ENCODE data around the gene GAREM1. TPM values are rescaled to one million over a fixed set of nuclear protein-coding genes. Genes with fewer than 3 reads are reported as not detected.
"Not testable (repeated sequence)": the region's sequence is repeated elsewhere in the genome, so short reads cannot be mapped to it uniquely, and the experiment has no call there.

Gene GAREM1
- total RNA-seq: 10 to 100 TPM; 42.9 to 70.8 (median 52.6) TPM

DNA sequence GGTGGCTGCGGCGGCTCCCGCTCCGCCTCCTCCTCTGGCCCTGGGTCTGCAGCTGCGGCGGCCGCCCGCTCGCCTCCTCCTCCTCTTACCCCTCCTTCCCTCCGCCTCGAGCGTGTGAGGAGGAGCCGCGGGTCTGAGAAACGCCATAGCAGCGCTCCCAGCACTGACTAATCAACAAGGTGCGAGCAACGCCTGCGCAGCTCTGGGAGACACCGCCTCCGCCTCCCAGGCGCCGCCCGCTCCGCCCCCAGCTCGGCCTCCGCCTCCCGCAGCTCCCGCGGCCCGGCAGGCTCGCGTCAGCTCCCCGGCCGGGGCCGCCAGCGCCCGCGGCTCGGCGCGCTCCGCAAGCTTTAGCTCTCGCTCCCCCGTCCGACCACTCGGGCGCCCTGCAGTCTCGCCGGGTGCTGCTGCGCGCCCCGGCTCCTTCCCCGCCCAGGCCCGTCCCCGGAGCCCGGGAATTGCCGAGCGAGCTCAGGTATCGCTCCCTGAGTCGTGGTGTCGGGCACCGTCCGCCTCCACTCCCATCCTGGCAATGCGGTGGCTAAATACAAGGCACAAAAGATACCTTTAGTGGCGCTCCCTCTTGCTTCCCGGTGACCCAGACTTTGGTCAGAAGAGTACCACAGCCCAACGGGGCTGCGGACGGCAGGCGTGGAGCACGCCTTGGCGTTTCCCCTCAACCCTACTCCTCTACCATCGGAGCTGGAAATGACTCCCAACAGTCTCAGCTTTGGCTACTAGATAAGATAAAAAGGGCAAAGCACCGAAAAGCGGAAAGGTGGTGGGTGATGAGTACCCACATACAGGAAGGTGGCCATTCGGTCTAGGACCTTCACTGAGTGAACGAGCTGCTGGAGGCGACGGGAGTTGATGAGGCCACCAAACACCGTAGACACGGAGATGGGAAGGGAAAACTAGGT is at the start of gene GAREM1:
Gene GAREM1 (minus strand): TSS at position 169 of the 920 bp plus-strand sequence. CDS start 454 bp downstream, outside the sequence.
- no peaks in the 10 kb centered on the region for H3K36me3 ChIP-seq
- 7% methylated on average over 25 of the region's 82 CpGs for WGBS
- H3K27me3 ChIP-seq: no peaks in the 10 kb centered on the region
- peak within 1 kb of the TSS; percentile 87 for H3K4me3 ChIP-seq
- H3K27ac ChIP-seq: peak within 1 kb of the TSS; percentile 90
- TF ChIP-seq POLR2A (IDR thresholded peaks at IDR 0.05) (peak; percentile 46 to 83), POLR2AphosphoS5 (IDR thresholded peaks at IDR 0.05) (peak in 1 of 3 donors; percentile 74), EP300 (IDR thresholded peaks at IDR 0.05) (no peak)
- TF ChIP-seq, protein P1, sequence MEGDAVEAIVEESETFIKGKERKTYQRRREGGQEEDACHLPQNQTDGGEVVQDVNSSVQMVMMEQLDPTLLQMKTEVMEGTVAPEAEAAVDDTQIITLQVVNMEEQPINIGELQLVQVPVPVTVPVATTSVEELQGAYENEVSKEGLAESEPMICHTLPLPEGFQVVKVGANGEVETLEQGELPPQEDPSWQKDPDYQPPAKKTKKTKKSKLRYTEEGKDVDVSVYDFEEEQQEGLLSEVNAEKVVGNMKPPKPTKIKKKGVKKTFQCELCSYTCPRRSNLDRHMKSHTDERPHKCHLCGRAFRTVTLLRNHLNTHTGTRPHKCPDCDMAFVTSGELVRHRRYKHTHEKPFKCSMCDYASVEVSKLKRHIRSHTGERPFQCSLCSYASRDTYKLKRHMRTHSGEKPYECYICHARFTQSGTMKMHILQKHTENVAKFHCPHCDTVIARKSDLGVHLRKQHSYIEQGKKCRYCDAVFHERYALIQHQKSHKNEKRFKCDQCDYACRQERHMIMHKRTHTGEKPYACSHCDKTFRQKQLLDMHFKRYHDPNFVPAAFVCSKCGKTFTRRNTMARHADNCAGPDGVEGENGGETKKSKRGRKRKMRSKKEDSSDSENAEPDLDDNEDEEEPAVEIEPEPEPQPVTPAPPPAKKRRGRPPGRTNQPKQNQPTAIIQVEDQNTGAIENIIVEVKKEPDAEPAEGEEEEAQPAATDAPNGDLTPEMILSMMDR (IDR thresholded peaks at IDR 0.05): peak; percentile 37 to 83
- peak; percentile 94 to 96 for DNase-seq (ENCODE audit: low spot score in 2 of 2)
- peaks cover 38% of the 10 kb centered on the region for H3K4me1 ChIP-seq
- no peaks in the 10 kb centered on the region for H3K9me3 ChIP-seq

DNA sequence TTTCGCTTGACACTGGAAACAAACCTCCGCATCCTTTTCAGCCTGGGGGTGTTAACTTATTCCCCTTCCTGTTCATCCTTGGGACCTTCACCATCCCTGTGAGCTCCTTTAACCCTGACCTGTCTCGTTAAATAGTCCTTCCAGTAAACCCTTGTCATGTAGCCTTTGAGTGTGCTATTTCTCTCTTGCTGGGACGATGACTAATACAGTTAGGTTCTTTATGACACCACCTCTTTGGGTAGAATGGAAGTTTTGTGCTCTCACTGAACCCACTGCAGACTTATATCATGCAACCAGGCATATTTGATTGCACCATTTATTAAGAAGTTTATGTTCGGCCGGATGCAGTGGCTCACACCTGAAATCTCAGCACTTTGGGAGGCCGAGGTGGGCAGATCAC is 40.5 kb upstream of the GAREM1 start:
- Histone ChIP-seq H3K4me3 (no peak overlapping the region), H3K27me3 (peaks cover 3% of the 10 kb centered on the region), H3K27ac (no peak overlapping the region), H3K4me1 (no peaks in the 10 kb centered on the region), H3K9me3 (no peaks in the 10 kb centered on the region), H3K36me3 (no peaks in the 10 kb centered on the region)
- no peak for TF ChIP-seq POLR2AphosphoS5 (IDR thresholded peaks at IDR 0.05)
- TF ChIP-seq, protein P1 (IDR thresholded peaks at IDR 0.05): no peak
- TF ChIP-seq POLR2A (IDR thresholded peaks at IDR 0.05): no peak
- no peak for TF ChIP-seq EP300 (IDR thresholded peaks at IDR 0.05)
- DNase-seq (ENCODE audit: low spot score in 2 of 2): no peak
- 91% methylated on average over 7 of the region's 7 CpGs for whole genome bisulfite sequencing

DNA sequence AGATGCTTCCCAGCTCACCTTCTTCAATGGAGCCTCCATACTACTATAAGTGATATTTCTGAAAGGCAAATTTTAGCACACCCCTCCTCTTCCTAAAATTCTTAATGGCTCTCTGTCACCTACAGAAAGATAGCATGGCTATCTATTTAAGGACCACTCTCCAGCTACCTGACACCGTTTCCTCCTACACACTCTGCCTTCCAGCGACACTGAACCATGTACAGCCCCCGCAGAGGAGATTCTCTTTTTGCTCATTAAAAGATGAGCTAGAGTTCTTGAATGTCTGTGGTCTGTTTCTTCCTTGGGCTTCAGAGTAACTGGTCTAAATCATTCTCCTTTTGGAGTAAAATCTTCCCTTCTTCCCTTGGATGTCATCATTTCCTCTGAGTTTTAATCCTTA is 38.4 kb upstream of the GAREM1 start:
- Histone ChIP-seq H3K9me3 (no peaks in the 10 kb centered on the region), H3K27me3 (peaks cover 3% of the 10 kb centered on the region), H3K27ac (no peak overlapping the region), H3K36me3 (no peaks in the 10 kb centered on the region), H3K4me1 (no peaks in the 10 kb centered on the region), H3K4me3 (no peak overlapping the region)
- TF ChIP-seq EP300 (IDR thresholded peaks at IDR 0.05): no peak
- TF ChIP-seq POLR2A (IDR thresholded peaks at IDR 0.05): no peak
- TF ChIP-seq, protein P1 (IDR thresholded peaks at IDR 0.05): no peak
- TF ChIP-seq POLR2AphosphoS5 (IDR thresholded peaks at IDR 0.05): no peak
- WGBS: 89% methylated on average over 3 of the region's 3 CpGs
- no peak for DNase-seq (ENCODE audit: low spot score in 2 of 2)

- Histone ChIP-seq H3K36me3 (no peaks in the 10 kb centered on the region), H3K4me1 (no peaks in the 10 kb centered on the region), H3K27ac (no peak overlapping the region), H3K27me3 (peaks cover 3% of the 10 kb centered on the region), H3K4me3 (no peak overlapping the region), H3K9me3 (no peaks in the 10 kb centered on the region)
- no peak for DNase-seq (ENCODE audit: low spot score in 2 of 2)
- 56% methylated on average over 1 of the region's 1 CpG for WGBS
- TF ChIP-seq, protein P1 (IDR thresholded peaks at IDR 0.05): no peak
- TF ChIP-seq EP300 (IDR thresholded peaks at IDR 0.05) (no peak), POLR2A (IDR thresholded peaks at IDR 0.05) (no peak), POLR2AphosphoS5 (IDR thresholded peaks at IDR 0.05) (no peak)
Measured at GRCh38 chr18:32507093-32507492, 36.4 kb upstream of the GAREM1 start.

DNA sequence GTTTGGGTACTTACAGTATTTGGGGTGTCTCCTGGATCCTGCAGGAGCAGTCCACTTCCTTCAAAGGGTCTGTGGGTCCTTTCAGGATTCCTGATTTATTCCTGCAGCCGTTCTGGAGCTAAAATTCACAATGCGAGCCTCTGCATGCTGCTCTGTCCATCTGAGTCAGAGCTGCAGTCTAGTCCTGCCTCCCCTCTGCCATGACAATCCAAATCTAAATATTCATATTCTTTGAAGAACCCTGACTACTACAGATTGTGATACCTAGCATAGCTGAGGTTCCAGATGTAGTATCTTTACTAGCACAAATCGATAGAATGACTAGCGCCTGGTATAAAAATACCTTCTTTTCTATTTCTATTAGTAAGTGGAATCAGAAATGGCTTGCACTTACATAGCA is 31.3 kb upstream of the GAREM1 start:
- Histone ChIP-seq H3K27me3 (no peaks in the 10 kb centered on the region), H3K4me3 (no peak overlapping the region), H3K36me3 (no peaks in the 10 kb centered on the region), H3K27ac (no peak overlapping the region), H3K4me1 (no peaks in the 10 kb centered on the region), H3K9me3 (no peaks in the 10 kb centered on the region)
- TF ChIP-seq, protein P1 (IDR thresholded peaks at IDR 0.05): no peak
- no peak for TF ChIP-seq POLR2A (IDR thresholded peaks at IDR 0.05)
- 93% methylated on average over 4 of the region's 4 CpGs for WGBS
- DNase-seq (ENCODE audit: low spot score in 2 of 2): no peak

- not testable (repeated sequence) for H3K27me3 ChIP-seq; H3K4me1 ChIP-seq; H3K9me3 ChIP-seq; H3K4me3 ChIP-seq; H3K27ac ChIP-seq; H3K36me3 ChIP-seq; DNase-seq (ENCODE audit: low spot score in 2 of 2)
- 100% methylated on average over 1 of the region's 2 CpGs for WGBS
Measured at GRCh38 chr18:32501242-32501641, 30.6 kb upstream of the GAREM1 start.
